Measurements from ENCODE around the gene FAM161B. TPM values are rescaled to one million over a fixed set of nuclear protein-coding genes. Genes with fewer than 3 reads are reported as not detected.

The FAM161B gene
- total and polyA plus RNA-seq, 2 of the 4 experiments (the other 2 are of a cell fraction) = 1.9 to 2.5 TPM

GRCh38 chr14:73937012-73937411, 12.9 kb downstream of the FAM161B start:
- Histone ChIP-seq H3K9me1 (ENCODE audit: insufficient read depth, low read length) (no peaks in the 10 kb centered on the region), H3K4me2 (ENCODE audit: low read depth, low read length) (no peak overlapping the region), H4K8ac (ENCODE audit: low read depth in 2 of 2, low read length in 2 of 2) (no peak overlapping the region), H3K36me3 (ENCODE audit: control insufficient read depth, insufficient read depth, low read length) (peaks cover 29% of the 10 kb centered on the region), H3K27ac (ENCODE audit: insufficient read depth, low read length) (no peak overlapping the region), H2BK20ac (ENCODE audit: low read depth, low read length) (no peak overlapping the region), H3K18ac (ENCODE audit: low read depth, low read length) (no peak overlapping the region), H2BK120ac (ENCODE audit: low read depth, low read length) (no peak overlapping the region), H4K5ac (ENCODE audit: low read depth, low read length) (no peak overlapping the region), H3K14ac (replicated peaks; ENCODE audit: low read depth, low read length) (no peak overlapping the region), H2BK5ac (ENCODE audit: low read depth, low read length, poor library complexity, severe bottlenecking) (no peak overlapping the region), H3K79me1 (ENCODE audit: low read depth in 1 of 2, low read length in 2 of 2) (no peaks in the 10 kb centered on the region; a peak in 2 of 4 replicates), H3K4me1 (ENCODE audit: control insufficient read depth, insufficient read depth, low read length) (no peaks in the 10 kb centered on the region), H3K23ac (ENCODE audit: low read depth, low read length) (no peak overlapping the region), H2AK5ac (ENCODE audit: low read depth, low read length) (no peak overlapping the region), H4K20me1 (ENCODE audit: insufficient read depth, low read length) (no peaks in the 10 kb centered on the region), H3K27me3 (ENCODE audit: control insufficient read depth, insufficient read depth, low read length) (no peaks in the 10 kb centered on the region), H3K9me3 (ENCODE audit: control insufficient read depth, insufficient read depth, low read length) (no peaks in the 10 kb centered on the region), H2BK15ac (ENCODE audit: low read depth, low read length) (no peak overlapping the region), H2AFZ (replicated peaks; ENCODE audit: low read length, poor library complexity) (no peak overlapping the region), H3K4me3 (ENCODE audit: insufficient read depth, low read depth, low read length) (no peak overlapping the region), H2AK9ac (replicated peaks; ENCODE audit: low read depth, low read length, poor library complexity) (no peak overlapping the region), H3K4ac (ENCODE audit: low read depth, low read length) (no peak overlapping the region), H3K56ac (ENCODE audit: extremely low read depth, insufficient read depth, low read length) (no peak overlapping the region), H3K9ac (ENCODE audit: low read depth, low read length) (no peak overlapping the region), H4K91ac (ENCODE audit: insufficient read depth, low read depth, low read length) (no peak overlapping the region)
- TF ChIP-seq CHD1 (IDR thresholded peaks at IDR 0.05; ENCODE audit: low read depth, low read length) (no peak), MAZ (IDR thresholded peaks at IDR 0.05; ENCODE audit: borderline replicate concordance, low read depth, low read length) (no peak), RAD21 (IDR thresholded peaks at IDR 0.05; ENCODE audit: low read length) (no peak), CEBPB (IDR thresholded peaks at IDR 0.05; ENCODE audit: low read depth, low read length) (no peak), NFE2L2 (IDR thresholded peaks at IDR 0.05; ENCODE audit: low read depth, low read length) (no peak), CTCF (conservative IDR thresholded peaks at IDR 0.05; ENCODE audit: low read depth, low read length) (no peak), USF2 (IDR thresholded peaks at IDR 0.05; ENCODE audit: low read depth, low read length) (no peak), MAFK (IDR thresholded peaks at IDR 0.05; ENCODE audit: low read depth, low read length) (no peak), RFX5 (IDR thresholded peaks at IDR 0.05; ENCODE audit: low read depth, low read length) (no peak), MXI1 (IDR thresholded peaks at IDR 0.05; ENCODE audit: borderline replicate concordance, low read depth, low read length) (no peak), POLR2A (IDR thresholded peaks at IDR 0.05; ENCODE audit: low read depth, low read length) (no peak), FOS (IDR thresholded peaks at IDR 0.05; ENCODE audit: low read depth, low read length) (no peak), SMC3 (IDR thresholded peaks at IDR 0.05; ENCODE audit: low read depth, low read length) (no peak), ELK1 (IDR thresholded peaks at IDR 0.05; ENCODE audit: borderline replicate concordance, low read depth, low read length) (no peak), RCOR1 (IDR thresholded peaks at IDR 0.05; ENCODE audit: insufficient replicate concordance, low read length) (no peak), BHLHE40 (IDR thresholded peaks at IDR 0.05; ENCODE audit: low read depth, low read length) (no peak)
- ChIA-PET POLR2A (ENCODE audit: unreplicated experiment) (no interaction called here), CTCF (interaction anchor here (1.3 kb wide), 1 partner anchor 9 kb away, joined by 3 read pairs; no protein-coding TSS in a partner anchor)
- no TSS peak for BruUV-seq (replicated peaks)
- dilution Hi-C loops (cut with HindIII; ENCODE audit: low sequenced_read_pairs, unreplicated experiment) = no loop called here
- DNase-seq (no peak), ATAC-seq (ENCODE audit: low read depth) (no peak)
- no CpG with 5 or more reads among the region's 2 CpGs for WGBS, 2 experiments (ENCODE audit: extremely low coverage in 2 of 2, insufficient read length in 1 of 2)
- intact Hi-C loops (cut with micrococcal nuclease) = no loop called here
- in situ Hi-C loops (cut with MboI; ENCODE audit: low sequenced_read_pairs) = no loop called here

Data from IMR-90 (cell line).